DMS 273 treated with DMSO at 0.1 percent for 48 hours (cell line): Measurements from ENCODE around the gene UBAP1L.
"Not testable (repeated sequence)": the region's sequence is repeated elsewhere in the genome, so short reads cannot be mapped to it uniquely, and the experiment has no call there.

ENCODE experiments used
- DNase-seq: peaks from one replicate; lab custom pipeline; 2025; lab: John Stamatoyannopoulos, UW

UBAP1L gene

GRCh38 chr15:65066001-65066634 is 48.9 kb downstream of the UBAP1L start:
- no peak for DNase-seq

- no peak for DNase-seq
Observed at GRCh38 chr15:65062726-65063125, 52.3 kb downstream of the UBAP1L start.

- no peak for DNase-seq
Observed at GRCh38 chr15:65062061-65062460, 52.9 kb downstream of the UBAP1L start.

- DNase-seq = no peak
Observed at GRCh38 chr15:65060641-65061397, 54.2 kb downstream of the UBAP1L start.

GRCh38 chr15:65059931-65060596 is 54.9 kb downstream of the UBAP1L start:
- DNase-seq = no peak

GRCh38 chr15:65059369-65059750 is 55.6 kb downstream of the UBAP1L start:
- DNase-seq = no peak

GRCh38 chr15:65058394-65059368 is 56.3 kb downstream of the UBAP1L start:
- DNase-seq = no peak

GRCh38 chr15:65057549-65057940 is 57.5 kb downstream of the UBAP1L start:
- DNase-seq = no peak

- DNase-seq = no peak
Observed at GRCh38 chr15:65056868-65057548, 58.0 kb downstream of the UBAP1L start.

GRCh38 chr15:65056106-65056505 is 58.9 kb downstream of the UBAP1L start:
- DNase-seq = no peak

GRCh38 chr15:65055201-65055870 is 59.7 kb downstream of the UBAP1L start:
- no peak for DNase-seq

- DNase-seq = no peak
Observed at GRCh38 chr15:65054333-65055200, 60.4 kb downstream of the UBAP1L start.

- no peak for DNase-seq
Observed at GRCh38 chr15:65052956-65053355, 62.0 kb downstream of the UBAP1L start.

GRCh38 chr15:65051266-65051665 is 63.7 kb downstream of the UBAP1L start:
- no peak for DNase-seq

GRCh38 chr15:65050270-65050669 is 64.7 kb downstream of the UBAP1L start:
- DNase-seq = no peak

GRCh38 chr15:65049418-65049840 is 65.6 kb downstream of the UBAP1L start:
- DNase-seq = peak; percentile 66

GRCh38 chr15:65048241-65048640 is 66.8 kb downstream of the UBAP1L start:
- no peak for DNase-seq

- DNase-seq = no peak
Observed at GRCh38 chr15:65044724-65045481, 70.1 kb downstream of the UBAP1L start, which contains the start of gene SLC51B. Gene SLC51B (plus strand): TSS chr15:65045387. CDS start chr15:65050005, 4,618 bp downstream.

GRCh38 chr15:65044218-65044617 is 70.8 kb downstream of the UBAP1L start:
- not testable (repeated sequence) for DNase-seq
